BE2C (cell line): ENCODE data around the gene C1QTNF6.

Experiments
- DNase-seq: peaks from one replicate; pipeline ENCODE4 v3.0.0-alpha.2; 2020
- H3K27me3 ChIP-seq: fragments of 250-450 bp; sonication (Bioruptor Pico); 2 replicates; pipeline ENCODE4 v1.5.1; 2020; ENCODE audit warnings: mild to moderate bottlenecking
- H3K36me3 ChIP-seq: fragments of 250-450 bp; sonication (Bioruptor Pico); 2 replicates; pipeline ENCODE4 v1.5.1; 2020; ENCODE audit warnings: mild to moderate bottlenecking
- H3K4me1 ChIP-seq: fragments of 250-450 bp; sonication (Bioruptor Pico); 2 replicates; pipeline ENCODE4 v1.5.1; 2020
- H3K4me3 ChIP-seq: 2 replicates; pipeline ENCODE4 v1.5.1; 2011; ENCODE audit warnings: low read depth, low read length
- H3K9me3 ChIP-seq: fragments of 250-450 bp; sonication (Bioruptor Pico); 2 replicates; pipeline ENCODE4 v1.5.1; 2020
- CTCF ChIP-seq: IDR thresholded peaks from 2 replicates; pipeline ENCODE4 v1.5.1; 2012; ENCODE audit warnings: mild to moderate bottlenecking, low read depth, low read length

The C1QTNF6 gene

GRCh38 chr22:37163575-37164504 lies 24.2 kb downstream of the C1QTNF6 start:
- no peak for DNase-seq
- Histone ChIP-seq H3K4me3 (no peak overlapping the region), H3K9me3 (no peaks in the 10 kb centered on the region), H3K4me1 (peaks cover 18% of the 10 kb centered on the region), H3K27me3 (no peaks in the 10 kb centered on the region), H3K36me3 (no peaks in the 10 kb centered on the region)
- no peak for TF ChIP-seq CTCF

- no peaks in the 10 kb centered on the region for H3K9me3 ChIP-seq
- H3K4me3 ChIP-seq = no peak overlapping the region
- no peak for TF ChIP-seq CTCF
- DNase-seq = no peak
- H3K36me3 ChIP-seq = no peaks in the 10 kb centered on the region
- peaks cover 18% of the 10 kb centered on the region for H3K4me1 ChIP-seq
- H3K27me3 ChIP-seq = no peaks in the 10 kb centered on the region
Observed at GRCh38 chr22:37163096-37163489, 25.0 kb downstream of the C1QTNF6 start.

GRCh38 chr22:37162221-37163095 lies 25.6 kb downstream of the C1QTNF6 start:
- H3K27me3 ChIP-seq = no peaks in the 10 kb centered on the region
- no peak overlapping the region for H3K4me3 ChIP-seq
- peaks cover 18% of the 10 kb centered on the region for H3K4me1 ChIP-seq
- no peak for TF ChIP-seq CTCF
- no peaks in the 10 kb centered on the region for H3K9me3 ChIP-seq
- no peak for DNase-seq
- H3K36me3 ChIP-seq = no peaks in the 10 kb centered on the region

- no peak for TF ChIP-seq CTCF
- no peaks in the 10 kb centered on the region for H3K27me3 ChIP-seq
- peak; percentile 61 for DNase-seq
- no peak overlapping the region for H3K4me3 ChIP-seq
- no peaks in the 10 kb centered on the region for H3K9me3 ChIP-seq
- peaks cover 18% of the 10 kb centered on the region for H3K4me1 ChIP-seq
- no peaks in the 10 kb centered on the region for H3K36me3 ChIP-seq
Observed at GRCh38 chr22:37161443-37161842, 26.6 kb downstream of the C1QTNF6 start.

GRCh38 chr22:37160027-37160426 lies 28.0 kb downstream of the C1QTNF6 start:
- DNase-seq = no peak

More at GRCh38 chr22:37160027-37160426, 28.0 kb downstream of the C1QTNF6 start:
- no peak for TF ChIP-seq CTCF
- peaks cover 6% of the 10 kb centered on the region; the same call in 1 of the 2 replicates for H3K4me1 ChIP-seq
- H3K9me3 ChIP-seq = no peaks in the 10 kb centered on the region
- no peaks in the 10 kb centered on the region for H3K36me3 ChIP-seq
- no peak overlapping the region for H3K4me3 ChIP-seq
- no peaks in the 10 kb centered on the region for H3K27me3 ChIP-seq
